Neural progenitor cell (in vitro differentiated cells): ENCODE data around the gene TRIP4.
"Not testable (repeated sequence)": the region's sequence is repeated elsewhere in the genome, so short reads cannot be mapped to it uniquely, and the experiment has no call there.

Source experiments
- EZH2 ChIP-seq: fragments of 200-600 bp; sonication (generic); IDR thresholded peaks from 2 replicates; pipeline ENCODE4 v1.6.1; 2017; ENCODE audit warnings: antibody characterized with exemption, mild to moderate bottlenecking, moderate library complexity
- EZH2phosphoT487 ChIP-seq: fragments of 200-600 bp; sonication (generic); IDR thresholded peaks from 2 replicates; pipeline ENCODE4 v1.6.1; 2017; ENCODE audit warnings: antibody characterized with exemption
- TF ChIP-seq, protein P1 (sequence below): fragments of 200-600 bp; sonication (generic); IDR thresholded peaks from 2 replicates; pipeline ENCODE4 v1.5.1; 2017; ENCODE audit warnings: antibody characterized with exemption, mild to moderate bottlenecking

DNA sequence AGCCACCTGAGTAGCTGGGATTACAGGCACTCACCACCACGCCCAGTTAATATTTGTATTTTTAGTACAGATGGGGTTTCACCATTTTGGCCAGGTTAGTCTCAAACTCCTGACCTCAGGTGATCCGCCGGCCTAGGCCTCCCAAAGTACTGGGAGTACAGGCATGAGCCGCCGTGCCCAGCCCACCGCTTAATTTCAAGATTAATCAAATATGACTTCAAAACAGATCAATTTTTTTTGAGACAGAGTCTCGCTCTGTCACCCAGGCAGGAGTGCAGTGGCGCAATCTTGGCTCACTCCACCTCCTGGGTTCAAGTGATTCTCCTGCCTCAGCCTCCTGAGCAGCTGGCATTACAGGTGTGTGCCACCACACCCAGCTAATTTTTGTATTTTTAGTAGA lies 16.3 kb upstream of the TRIP4 start:
- TF ChIP-seq, protein P1, sequence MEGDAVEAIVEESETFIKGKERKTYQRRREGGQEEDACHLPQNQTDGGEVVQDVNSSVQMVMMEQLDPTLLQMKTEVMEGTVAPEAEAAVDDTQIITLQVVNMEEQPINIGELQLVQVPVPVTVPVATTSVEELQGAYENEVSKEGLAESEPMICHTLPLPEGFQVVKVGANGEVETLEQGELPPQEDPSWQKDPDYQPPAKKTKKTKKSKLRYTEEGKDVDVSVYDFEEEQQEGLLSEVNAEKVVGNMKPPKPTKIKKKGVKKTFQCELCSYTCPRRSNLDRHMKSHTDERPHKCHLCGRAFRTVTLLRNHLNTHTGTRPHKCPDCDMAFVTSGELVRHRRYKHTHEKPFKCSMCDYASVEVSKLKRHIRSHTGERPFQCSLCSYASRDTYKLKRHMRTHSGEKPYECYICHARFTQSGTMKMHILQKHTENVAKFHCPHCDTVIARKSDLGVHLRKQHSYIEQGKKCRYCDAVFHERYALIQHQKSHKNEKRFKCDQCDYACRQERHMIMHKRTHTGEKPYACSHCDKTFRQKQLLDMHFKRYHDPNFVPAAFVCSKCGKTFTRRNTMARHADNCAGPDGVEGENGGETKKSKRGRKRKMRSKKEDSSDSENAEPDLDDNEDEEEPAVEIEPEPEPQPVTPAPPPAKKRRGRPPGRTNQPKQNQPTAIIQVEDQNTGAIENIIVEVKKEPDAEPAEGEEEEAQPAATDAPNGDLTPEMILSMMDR, result not testable (repeated sequence)
- not testable (repeated sequence) for TF ChIP-seq EZH2phosphoT487, EZH2
